NT2/D1 (cell line): ENCODE measurements around the gene FAM83E.

Experiments used
- SUZ12 ChIP-seq: IDR thresholded peaks from 2 replicates; pipeline ENCODE4 v1.6.1; 2011; ENCODE audit not compliant: insufficient read length, insufficient read depth; ENCODE audit errors: extremely low read depth
- YY1 ChIP-seq: IDR thresholded peaks from 2 replicates; pipeline ENCODE4 v1.6.1; 2011; ENCODE audit not compliant: insufficient read length, insufficient read depth
- ZNF274 ChIP-seq: IDR thresholded peaks from 2 replicates; pipeline ENCODE4 v1.6.1; 2011; ENCODE audit warnings: mild to moderate bottlenecking, low read depth, low read length

GRCh38 chr19:48631225-48631624, 16.3 kb upstream of the FAM83E start:
- TF ChIP-seq YY1 (no peak), ZNF274 (no peak), SUZ12 (no peak)
